WTC11 (cell line): ENCODE results near the gene FGF21.

Experiments
- TEAD4 ChIP-seq: sonication (generic); formaldehyde crosslinking; IDR thresholded peaks from 2 replicates; pipeline ENCODE4 v1.8.0; 2022; ENCODE audit warnings: mild to moderate bottlenecking, missing genetic modification reagents
- ZNF121 ChIP-seq: sonication (generic); formaldehyde crosslinking; IDR thresholded peaks from 2 replicates; pipeline ENCODE4 v1.8.0; 2023; ENCODE audit warnings: missing genetic modification reagents
- TF ChIP-seq, protein P1 (sequence below): fragments of 200-600 bp; IDR thresholded peaks from 2 replicates; pipeline ENCODE4 v1.8.0; 2022; ENCODE audit warnings: antibody characterized with exemption
- TF ChIP-seq, protein P2 (sequence below): sonication (generic); formaldehyde crosslinking; IDR thresholded peaks from 2 replicates; pipeline ENCODE4 v1.8.0; 2022; ENCODE audit warnings: mild to moderate bottlenecking, missing genetic modification reagents

DNA sequence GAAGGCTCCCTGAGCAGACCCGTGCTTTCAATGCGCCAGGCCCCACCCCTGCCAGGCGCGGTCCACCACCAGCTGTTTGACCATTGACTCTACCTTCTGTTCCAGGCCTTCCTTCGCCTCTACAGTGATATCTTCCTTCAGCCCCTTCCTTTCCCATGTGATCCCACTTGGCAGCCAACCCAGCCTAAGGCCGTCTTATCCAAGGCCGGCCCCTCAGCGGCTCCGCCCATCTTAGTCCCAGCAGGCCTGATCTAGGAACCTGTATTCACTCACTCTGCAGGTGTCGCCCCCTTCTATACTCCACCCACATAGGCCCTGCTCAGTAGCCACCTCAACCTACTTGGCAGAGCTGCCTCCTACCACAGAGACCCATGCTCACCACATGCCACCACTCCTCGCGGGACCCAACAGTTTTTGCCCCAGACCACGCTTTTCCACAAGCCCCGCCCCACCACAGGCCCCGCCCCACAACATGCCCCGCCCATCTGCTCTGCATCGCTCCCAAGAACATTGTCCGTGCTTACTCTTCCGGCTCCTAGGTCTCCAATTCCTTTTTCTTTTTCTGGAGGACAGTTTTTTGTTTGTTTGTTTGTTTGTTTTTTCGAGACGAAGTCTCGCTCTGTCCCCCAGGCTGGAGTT lies 17.8 kb upstream of the FGF21 start:
- TF ChIP-seq, protein P1, sequence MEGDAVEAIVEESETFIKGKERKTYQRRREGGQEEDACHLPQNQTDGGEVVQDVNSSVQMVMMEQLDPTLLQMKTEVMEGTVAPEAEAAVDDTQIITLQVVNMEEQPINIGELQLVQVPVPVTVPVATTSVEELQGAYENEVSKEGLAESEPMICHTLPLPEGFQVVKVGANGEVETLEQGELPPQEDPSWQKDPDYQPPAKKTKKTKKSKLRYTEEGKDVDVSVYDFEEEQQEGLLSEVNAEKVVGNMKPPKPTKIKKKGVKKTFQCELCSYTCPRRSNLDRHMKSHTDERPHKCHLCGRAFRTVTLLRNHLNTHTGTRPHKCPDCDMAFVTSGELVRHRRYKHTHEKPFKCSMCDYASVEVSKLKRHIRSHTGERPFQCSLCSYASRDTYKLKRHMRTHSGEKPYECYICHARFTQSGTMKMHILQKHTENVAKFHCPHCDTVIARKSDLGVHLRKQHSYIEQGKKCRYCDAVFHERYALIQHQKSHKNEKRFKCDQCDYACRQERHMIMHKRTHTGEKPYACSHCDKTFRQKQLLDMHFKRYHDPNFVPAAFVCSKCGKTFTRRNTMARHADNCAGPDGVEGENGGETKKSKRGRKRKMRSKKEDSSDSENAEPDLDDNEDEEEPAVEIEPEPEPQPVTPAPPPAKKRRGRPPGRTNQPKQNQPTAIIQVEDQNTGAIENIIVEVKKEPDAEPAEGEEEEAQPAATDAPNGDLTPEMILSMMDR = no peak
- TF ChIP-seq ZNF121 (no peak), TEAD4 (no peak)
- TF ChIP-seq, protein P2, sequence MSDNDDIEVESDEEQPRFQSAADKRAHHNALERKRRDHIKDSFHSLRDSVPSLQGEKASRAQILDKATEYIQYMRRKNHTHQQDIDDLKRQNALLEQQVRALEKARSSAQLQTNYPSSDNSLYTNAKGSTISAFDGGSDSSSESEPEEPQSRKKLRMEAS (CRISPR knock-in tag) = no peak
